Adrenal gland (tissue), 12 donors: Measurements from ENCODE around the gene CFHR4. TPM values are rescaled to one million over a fixed set of nuclear protein-coding genes. Genes with fewer than 3 reads are reported as not detected.

Experiments
- DNase-seq, 7 donors: peaks; one replicate each; pipeline ENCODE4 v3.0.0-alpha.2; 2019 to 2020
- H3K27ac ChIP-seq, 5 donors: fragments of 200-600 bp; sonication (generic) in 4 of 5; 1 replicate in 3 of 5; 2 replicates in 2 of 5; pipeline versions ENCODE4 v1.5.1 to v1.8.0; 2016 to 2020; ENCODE audit warnings: mild to moderate bottlenecking in 1 of 5
- H3K27me3 ChIP-seq: fragments of 200-600 bp; 2 replicates; pipeline ENCODE4 v1.8.0; 2021
- H3K36me3 ChIP-seq, 2 donors: fragments of 200-600 bp; replicated peaks in 1 of 2; 1 replicate in 1 of 2; 2 replicates in 1 of 2; pipeline versions ENCODE4 v1.5.1 to v1.8.0; 2018 to 2022
- H3K4me1 ChIP-seq, 2 donors: fragments of 200-600 bp; replicated peaks in 1 of 2; 1 replicate in 1 of 2; 2 replicates in 1 of 2; pipeline versions ENCODE4 v1.5.1 to v1.8.0; 2018 to 2021
- H3K4me3 ChIP-seq, 4 donors: fragments of 200-600 bp; sonication (generic) in 3 of 4; one replicate each; pipeline ENCODE4 v1.5.1; 2016 to 2018
- H3K9me3 ChIP-seq, 3 donors: fragments of 200-600 bp; sonication (generic) in 1 of 3; replicated peaks in 1 of 3; 1 replicate in 2 of 3; 2 replicates in 1 of 3; pipeline versions ENCODE4 v1.5.1 to v1.8.0; 2016 to 2021
- CTCF ChIP-seq, 6 experiments: fragments of 450-650 bp in 4 of 6; fragments of 200-600 bp in 2 of 6; sonication (generic) in 1 of 6; IDR thresholded peaks; 1 replicate in 5 of 6; 2 replicates in 1 of 6; pipeline versions ENCODE4 v1.5.1 to v1.8.0; 2016 to 2021; ENCODE audit warnings: antibody characterized with exemption in 6 of 6, mild to moderate bottlenecking in 2 of 6, moderate library complexity in 1 of 6
- POLR2A ChIP-seq, 2 donors: fragments of 450-650 bp; IDR thresholded peaks; one replicate each; pipeline ENCODE4 v1.6.1; 2017; ENCODE audit warnings: antibody characterized with exemption in 2 of 2, mild to moderate bottlenecking in 2 of 2, moderate library complexity in 1 of 2
- WGBS, 4 donors: extraction: QIAGEN DNeasy Blood & Tissue Kit in 2 of 4; methylation state at CpG; one replicate each; pipeline versions ENCODE4 v1.1.5 to v1.1.7; 2013 to 2017; 5-methylcytosine and 5-hydroxymethylcytosine counted together
- intact Hi-C, 2 donors: fragments of 100-400 bp; cut with DNase I; formaldehyde crosslinking; loops; one replicate each; pipeline versions ENCODE4 v1.14.1 to v1.15.0; 2022 to 2023
- polyA plus RNA-seq, 3 donors: library from polyadenylated mRNA; stranded (reverse); fragments of 200-250 nt in 2 of 3; fragments of 350-450 nt in 1 of 3; fragmentation: Illumina TruSeq in 1 of 3; extraction: RNeasy Lipid Tissue Mini Kit (QIAGEN cat#74804) in 1 of 3; gene quantifications; one replicate each; pipeline ENCODE4 v1.2.3, GENCODE V29; 2013 to 2014
- total RNA-seq, 9 donors: library from RNA; depleted of rRNA in 4 of 9; stranded (reverse); fragments of >200 nt in 4 of 9; fragments of 120-200 nt in 1 of 9; fragmentation: NEBNext Ultra II Directional in 1 of 9; extraction: Animal tissue kit (Norgen Biotek cat#: 25700) in 1 of 9; gene quantifications; one replicate each; pipeline versions ENCODE4 v1.1.0 to v1.2.4, GENCODE V29; 2013 to 2023
- donor health status: healthy with polysubstance abuse.
- donor health status: Bipolar disorder and iron deficiency.
- donor health status: DM: yes; HTN: yes; CAD: no.
- donor health status: DM: no; HTN: no; CAD: no.
- donor health status: DM: no; HTN: no; CAD: no.
- donor health status: DM: yes; HTN: yes; CAD: no.

The CFHR4 gene
- total and polyA plus RNA-seq, 12 donors = 0.18 to 0.47 TPM; not detected in 10

DNA sequence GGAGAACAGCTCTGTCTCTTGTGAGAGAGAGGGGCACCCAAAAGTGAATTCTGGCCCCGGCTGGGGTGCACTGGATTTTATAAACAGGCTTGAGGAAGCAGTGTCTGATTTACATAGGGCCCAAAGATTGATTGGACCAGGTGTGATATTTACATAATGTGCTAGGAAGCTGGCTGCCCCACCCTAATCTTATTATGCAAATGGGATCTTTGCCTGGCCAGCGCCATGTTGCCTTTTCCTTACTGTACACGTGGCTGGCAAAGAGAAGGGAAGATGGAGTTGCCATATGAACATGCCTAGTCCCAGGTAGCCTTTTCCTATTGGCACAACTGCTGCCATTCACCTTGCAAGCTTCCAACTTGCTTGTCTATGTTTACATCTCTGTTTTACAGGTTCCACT is 29.0 kb upstream of the CFHR4 start:
- no peak for DNase-seq
- H3K36me3 ChIP-seq = no peaks in the 10 kb centered on the region
- no peaks in the 10 kb centered on the region for H3K9me3 ChIP-seq
- 60 to 70% (median 67%) methylated on average over 3 of the region's 3 CpGs for WGBS, 4 donors
- H3K27me3 ChIP-seq = no peaks in the 10 kb centered on the region
- intact Hi-C loops = no loop called here
- TF ChIP-seq POLR2A (IDR thresholded peaks at IDR 0.05) = no peak
- TF ChIP-seq CTCF (IDR thresholded peaks at IDR 0.05) = no peak
- no peak overlapping the region for H3K4me3 ChIP-seq
- no peak overlapping the region for H3K27ac ChIP-seq
- no peaks in the 10 kb centered on the region for H3K4me1 ChIP-seq

GRCh38 chr1:196860323-196860884 is 27.4 kb upstream of the CFHR4 start:
- Histone ChIP-seq H3K4me3 (peak overlapping the region in 1 of 4 donors; percentile 1), H3K27me3 (no peaks in the 10 kb centered on the region), H3K4me1 (no peaks in the 10 kb centered on the region), H3K36me3 (no peaks in the 10 kb centered on the region), H3K9me3 (no peaks in the 10 kb centered on the region), H3K27ac (no peak overlapping the region)
- intact Hi-C loops = no loop called here
- DNase-seq = no peak
- 81 to 93% (median 86%) methylated on average over 1 of the region's 1 CpG for WGBS, 4 donors
- no peak for TF ChIP-seq CTCF (IDR thresholded peaks at IDR 0.05)

DNA sequence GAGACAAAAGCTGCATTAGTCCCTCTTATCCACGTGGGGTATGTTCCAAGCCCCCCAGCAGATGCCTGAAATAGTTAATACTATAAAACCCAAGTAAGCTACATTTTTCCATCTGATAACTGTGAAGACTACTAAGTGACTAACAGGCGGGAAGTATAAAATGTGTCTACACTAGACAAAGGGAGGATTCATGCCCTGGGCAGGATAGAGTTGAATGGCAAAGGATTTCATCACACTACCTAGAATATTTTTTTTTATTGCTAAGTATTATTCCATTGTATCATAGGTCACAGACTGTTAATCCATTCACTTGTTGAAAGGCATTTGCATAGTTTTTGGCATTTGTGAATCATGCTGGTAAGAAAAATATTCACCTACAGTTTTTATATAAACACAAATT is 26.4 kb upstream of the CFHR4 start:
- Histone ChIP-seq H3K9me3 (no peaks in the 10 kb centered on the region), H3K27me3 (no peaks in the 10 kb centered on the region), H3K36me3 (no peaks in the 10 kb centered on the region), H3K27ac (no peak overlapping the region), H3K4me3 (no peak overlapping the region), H3K4me1 (no peaks in the 10 kb centered on the region)
- WGBS, 4 donors = 52 to 69% (median 54%) methylated on average over 2 of the region's 2 CpGs
- TF ChIP-seq CTCF (IDR thresholded peaks at IDR 0.05) (no peak), POLR2A (IDR thresholded peaks at IDR 0.05) (no peak)
- intact Hi-C loops = no loop called here
- no peak for DNase-seq

GRCh38 chr1:196866974-196867373 is 20.9 kb upstream of the CFHR4 start:
- Histone ChIP-seq H3K9me3 (no peaks in the 10 kb centered on the region), H3K27me3 (no peaks in the 10 kb centered on the region), H3K36me3 (no peaks in the 10 kb centered on the region), H3K27ac (no peak overlapping the region), H3K4me3 (no peak overlapping the region), H3K4me1 (no peaks in the 10 kb centered on the region)
- 71 to 100% (median 93%) methylated on average over 1 of the region's 1 CpG for WGBS, 4 donors
- no peak for DNase-seq
- intact Hi-C loops = no loop called here
- TF ChIP-seq POLR2A (IDR thresholded peaks at IDR 0.05) (no peak), CTCF (IDR thresholded peaks at IDR 0.05) (no peak)
